ENCODE data around the gene SLIT1.

SLIT1 gene

DNA sequence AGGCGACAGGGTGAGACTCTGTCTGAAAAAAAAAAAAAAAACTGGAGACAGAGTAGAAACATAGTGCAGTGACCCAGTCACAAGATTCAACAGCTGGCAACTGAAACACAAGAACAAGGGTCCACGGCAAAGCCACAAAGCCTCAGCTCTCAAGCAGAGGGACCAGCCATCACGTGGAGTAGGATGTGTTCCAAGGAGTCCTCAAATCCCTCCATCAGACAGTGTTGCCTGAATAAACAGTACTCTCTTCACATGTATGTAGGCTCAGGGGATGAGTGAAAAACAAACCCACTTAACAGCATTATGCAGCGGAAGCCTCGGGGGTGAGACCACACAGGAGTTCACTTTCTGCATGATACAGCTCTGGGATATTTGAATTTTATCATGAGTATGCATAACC lies 62.0 kb downstream of the SLIT1 start:
- no peak for DNase-seq (ENCODE audit: low spot score)
- TF ChIP-seq CTCF (IDR thresholded peaks at IDR 0.05; ENCODE audit: extremely low read depth, missing control alignments), result no peak

- no peak for TF ChIP-seq CTCF (IDR thresholded peaks at IDR 0.05; ENCODE audit: extremely low read depth, missing control alignments)
- DNase-seq (ENCODE audit: low spot score), result no peak
Observed at GRCh38 chr10:97121041-97121440, 64.7 kb downstream of the SLIT1 start.

- no peak for DNase-seq (ENCODE audit: low spot score)
- no peak for TF ChIP-seq CTCF (IDR thresholded peaks at IDR 0.05; ENCODE audit: extremely low read depth, missing control alignments)
Observed at GRCh38 chr10:97120370-97120769, 65.4 kb downstream of the SLIT1 start.

DNA sequence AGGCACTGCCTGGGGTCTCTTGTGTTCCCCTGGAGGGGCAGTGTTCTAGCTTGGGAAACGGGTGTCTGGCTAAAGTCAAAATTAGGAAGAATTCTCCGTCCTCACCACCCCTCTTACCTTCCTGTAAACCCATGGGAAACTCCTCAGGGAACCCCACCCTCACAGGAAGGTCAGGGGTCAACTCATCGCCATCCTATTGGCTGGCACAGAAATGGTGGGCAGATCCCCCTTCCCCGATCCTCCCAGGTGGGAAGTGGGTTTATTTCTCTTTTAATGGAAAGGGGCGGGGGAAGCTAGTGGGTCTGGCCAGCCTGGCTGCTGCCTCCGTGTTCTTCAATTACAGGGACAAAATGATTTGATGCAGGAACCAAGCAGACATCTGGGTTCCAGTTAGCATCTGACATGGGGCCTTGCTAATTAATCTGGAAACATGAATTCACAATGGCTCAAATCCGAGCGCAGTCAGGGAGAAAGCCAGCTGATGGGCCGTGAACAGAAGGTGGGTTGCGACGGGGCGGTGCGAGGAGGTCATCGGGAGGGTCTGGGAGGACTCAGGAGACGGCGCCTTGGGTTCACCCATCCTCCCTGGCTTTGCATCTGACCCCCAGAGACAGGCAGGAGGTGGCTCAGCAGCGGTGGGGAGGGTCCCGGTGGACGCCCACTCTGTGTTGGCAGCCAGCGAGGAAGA lies 66.6 kb downstream of the SLIT1 start:
- DNase-seq (ENCODE audit: low spot score), result no peak
- no peak for TF ChIP-seq CTCF (IDR thresholded peaks at IDR 0.05; ENCODE audit: extremely low read depth, missing control alignments)

DNA sequence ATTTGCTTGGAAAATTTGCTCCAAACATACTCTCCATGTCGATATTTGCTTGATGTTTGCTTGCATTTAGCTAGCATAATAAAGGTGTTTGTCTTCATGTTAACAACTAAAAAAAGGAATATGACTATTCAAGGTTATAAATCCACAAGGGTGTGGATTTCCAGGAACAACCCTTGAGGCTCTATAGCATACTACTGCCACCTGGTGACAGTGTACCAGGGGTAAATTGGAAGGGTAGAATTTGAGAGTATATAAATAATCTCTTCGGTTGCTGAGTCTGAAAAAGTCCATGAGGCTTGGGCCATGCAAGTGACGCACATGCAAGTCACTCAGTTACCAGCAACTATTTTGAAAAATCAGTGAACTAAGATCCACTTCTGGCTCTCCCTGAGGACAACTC lies 68.4 kb downstream of the SLIT1 start:
- DNase-seq (ENCODE audit: low spot score), result no peak
- TF ChIP-seq CTCF (IDR thresholded peaks at IDR 0.05; ENCODE audit: extremely low read depth, missing control alignments), result no peak

- no peak for TF ChIP-seq CTCF (IDR thresholded peaks at IDR 0.05; ENCODE audit: extremely low read depth, missing control alignments)
- DNase-seq (ENCODE audit: low spot score), result no peak
Observed at GRCh38 chr10:97116462-97117162, 69.1 kb downstream of the SLIT1 start.

GRCh38 chr10:97115846-97116245 lies 69.9 kb downstream of the SLIT1 start:
- DNase-seq (ENCODE audit: low spot score), result no peak

More at GRCh38 chr10:97115846-97116245, 69.9 kb downstream of the SLIT1 start:
- TF ChIP-seq CTCF (IDR thresholded peaks at IDR 0.05; ENCODE audit: extremely low read depth, missing control alignments), result no peak
